Activated CD8-positive, alpha-beta memory T cell treated with anti-CD3 and anti-CD28 coated beads, Interleukin-2, amount 10 ng/mL, durations not matched to agents 7 days and 5 days (primary cell): ENCODE data around the gene MYDGF. TPM values are rescaled to one million over a fixed set of nuclear protein-coding genes. Genes with fewer than 3 reads are reported as not detected.

Experiments
- ATAC-seq: fragments of 150-1000 bp; cut with Tn5 transposase; one replicate; pipeline ENCODE4 v1.10.0; 2021; ENCODE audit warnings: moderate library complexity
- CTCF ChIA-PET: fragments of 350-600 bp; sonication (Branson Sonifier 250); formaldehyde crosslinking; loops from one replicate; lab custom pipeline; 2021; ENCODE audit warnings: antibody characterized with exemption; lab: Charles Lee
- DNase-seq: peaks from one replicate; pipeline ENCODE4 v3.0.0-alpha.2; 2020
- H3K27ac Mint-ChIP-seq: one replicate; pipeline ENCODE4 v1.8.0; 2021; ENCODE audit warnings: mild to moderate bottlenecking, mixed read lengths
- H3K27me3 Mint-ChIP-seq: one replicate; pipeline ENCODE4 v1.8.0; 2021; ENCODE audit warnings: mixed read lengths
- H3K36me3 Mint-ChIP-seq: one replicate; pipeline ENCODE4 v1.8.0; 2021; ENCODE audit warnings: mild to moderate bottlenecking, mixed read lengths
- H3K4me1 Mint-ChIP-seq: one replicate; pipeline ENCODE4 v1.8.0; 2021; ENCODE audit warnings: mixed read lengths
- H3K4me3 Mint-ChIP-seq: one replicate; pipeline ENCODE4 v1.8.0; 2021; ENCODE audit warnings: mild to moderate bottlenecking, moderate library complexity, mixed read lengths
- H3K9me3 Mint-ChIP-seq: one replicate; pipeline ENCODE4 v1.8.0; 2022; ENCODE audit warnings: low read depth, mixed read lengths
- total RNA-seq, 2 experiments: library from RNA; stranded (reverse); gene quantifications; one replicate each; pipeline ENCODE4 v1.2.3, GENCODE V29; 2021

MYDGF gene
- total RNA-seq, 2 experiments from 2014 or later, result 47.7 to 60.8 TPM

DNA sequence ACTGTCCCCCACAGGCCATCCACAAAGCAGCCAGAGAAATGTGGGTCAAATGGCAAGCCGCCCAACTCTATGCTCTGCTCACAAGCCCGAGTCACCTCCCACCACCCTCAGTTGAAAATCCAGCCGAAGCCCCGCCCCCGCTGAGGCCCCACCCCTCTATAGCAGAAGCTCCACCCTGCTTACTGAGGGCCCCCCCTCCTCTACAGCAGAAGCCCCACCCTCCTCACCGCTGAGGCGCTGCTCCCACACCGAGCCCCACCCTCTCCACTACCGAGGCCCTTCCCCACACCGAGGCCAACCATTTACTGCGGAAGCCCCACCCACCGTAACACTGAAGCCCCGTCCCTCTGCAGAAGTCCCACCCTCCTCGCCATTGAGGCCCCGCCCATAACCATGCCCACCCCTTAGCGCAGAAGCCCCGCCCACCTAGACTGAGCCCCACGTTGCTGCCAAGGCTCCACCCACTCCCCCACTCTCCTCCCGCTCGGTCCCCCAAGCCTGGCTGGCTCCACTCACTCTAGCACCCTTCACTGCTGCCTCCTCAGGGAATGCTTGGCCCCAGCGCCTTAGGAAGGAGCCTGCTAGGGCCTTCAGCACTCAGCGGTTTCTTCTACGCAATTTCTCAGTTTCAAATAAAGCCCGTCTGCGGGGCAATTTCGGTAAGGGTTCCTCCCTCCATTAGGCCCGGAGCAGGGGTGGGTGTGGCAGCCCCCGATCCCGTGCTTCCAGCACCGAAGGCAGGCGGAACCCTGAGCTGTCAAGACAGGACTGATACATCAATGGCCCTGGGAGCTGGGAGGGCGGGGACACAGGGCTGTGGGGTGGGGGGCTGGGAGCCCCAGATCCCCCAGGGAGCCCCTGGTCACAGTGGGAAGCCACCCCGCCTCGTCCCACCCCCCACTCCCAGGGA lies 9.0 kb upstream of the MYDGF start:
- Mint-ChIP-seq H3K4me3 (no peak overlapping the region), H3K9me3 (no peaks in the 10 kb centered on the region), H3K27me3 (no peaks in the 10 kb centered on the region), H3K4me1 (no peaks in the 10 kb centered on the region), H3K36me3 (peaks cover 12% of the 10 kb centered on the region), H3K27ac (no peak overlapping the region)
- ATAC-seq (peak; percentile 63), DNase-seq (no peak)
- CTCF ChIA-PET, result no interaction called here

DNA sequence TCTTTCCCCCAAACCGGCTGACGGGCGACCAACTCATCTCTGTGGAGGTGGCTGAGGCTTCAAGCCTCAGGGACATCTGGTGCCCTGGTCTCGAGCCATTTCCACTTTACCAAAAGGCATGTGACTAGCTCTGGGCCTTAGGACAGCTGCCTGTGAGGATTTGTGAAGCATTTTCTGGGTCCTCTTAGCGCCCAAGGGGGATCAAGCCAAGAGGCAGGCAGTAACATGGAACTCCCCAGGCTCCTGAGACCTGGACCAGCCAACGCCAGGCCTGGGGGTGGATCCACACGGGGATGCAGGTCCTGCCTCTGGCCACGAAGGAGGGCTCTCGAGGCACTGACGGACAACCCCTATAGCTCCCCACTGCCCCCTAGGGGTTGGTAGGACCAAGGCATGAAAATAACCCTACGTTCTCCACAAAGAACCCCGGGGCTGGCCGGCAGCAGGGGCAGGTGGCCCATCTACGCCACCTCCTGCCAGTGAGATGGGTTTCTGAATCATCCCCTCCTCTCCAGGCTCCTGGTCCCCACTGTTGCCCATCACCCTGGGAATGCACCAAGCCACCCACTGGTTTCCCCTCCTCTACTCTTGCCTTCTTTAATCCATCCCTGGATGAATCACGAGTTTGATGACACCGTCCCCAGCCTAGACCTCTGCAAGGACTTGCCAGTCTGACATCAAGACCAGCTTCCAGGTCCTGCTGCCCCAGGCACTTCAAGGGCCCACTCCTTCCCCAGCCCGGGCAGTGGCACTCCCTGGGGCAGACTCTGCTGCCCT lies 7.0 kb upstream of the MYDGF start:
- H3K27ac Mint-ChIP-seq, result no peak overlapping the region
- H3K4me3 Mint-ChIP-seq, result no peak overlapping the region
- peaks cover 10% of the 10 kb centered on the region for H3K36me3 Mint-ChIP-seq

DNA sequence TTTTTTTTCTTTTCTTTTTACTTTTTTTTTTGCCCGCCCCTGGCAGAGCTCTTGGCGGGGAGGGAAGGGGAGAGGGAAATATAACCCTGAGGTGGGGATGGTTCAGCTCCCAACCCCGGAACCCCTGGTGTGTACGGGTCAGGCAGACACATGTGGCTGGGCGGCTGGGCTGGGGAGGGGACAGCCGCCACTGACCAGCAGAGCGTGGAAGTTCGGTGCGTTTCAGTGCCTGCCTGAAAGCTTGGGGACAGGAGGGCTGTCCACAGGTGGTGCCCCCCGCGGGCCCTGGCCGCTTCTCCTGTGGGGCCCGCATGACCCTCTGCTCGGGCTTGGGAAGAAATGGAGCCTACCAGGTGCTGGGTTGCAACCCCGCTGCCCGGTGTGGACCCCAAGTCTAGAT lies 5.2 kb upstream of the MYDGF start:
- ATAC-seq (no peak), DNase-seq (no peak)
- H3K4me3 Mint-ChIP-seq, result no peak overlapping the region
- no peaks in the 10 kb centered on the region for H3K27me3 Mint-ChIP-seq
- H3K27ac Mint-ChIP-seq, result no peak overlapping the region
- H3K36me3 Mint-ChIP-seq, result peaks cover 8% of the 10 kb centered on the region
- no peaks in the 10 kb centered on the region for H3K4me1 Mint-ChIP-seq
- H3K9me3 Mint-ChIP-seq, result no peaks in the 10 kb centered on the region
- CTCF ChIA-PET, result no interaction called here

More for the DNA sequence above, 7.0 kb upstream of the MYDGF start:
- CTCF ChIA-PET, result interaction anchor here (1.3 to 2.2 kb wide), 2 partner anchors 12 to 41 kb away, joined by 3 to 7 read pairs; no protein-coding TSS in a partner anchor
- DNase-seq, result no peak
- Mint-ChIP-seq H3K27me3 (no peaks in the 10 kb centered on the region), H3K4me1 (no peaks in the 10 kb centered on the region), H3K9me3 (no peaks in the 10 kb centered on the region)
- no peak for ATAC-seq

DNA sequence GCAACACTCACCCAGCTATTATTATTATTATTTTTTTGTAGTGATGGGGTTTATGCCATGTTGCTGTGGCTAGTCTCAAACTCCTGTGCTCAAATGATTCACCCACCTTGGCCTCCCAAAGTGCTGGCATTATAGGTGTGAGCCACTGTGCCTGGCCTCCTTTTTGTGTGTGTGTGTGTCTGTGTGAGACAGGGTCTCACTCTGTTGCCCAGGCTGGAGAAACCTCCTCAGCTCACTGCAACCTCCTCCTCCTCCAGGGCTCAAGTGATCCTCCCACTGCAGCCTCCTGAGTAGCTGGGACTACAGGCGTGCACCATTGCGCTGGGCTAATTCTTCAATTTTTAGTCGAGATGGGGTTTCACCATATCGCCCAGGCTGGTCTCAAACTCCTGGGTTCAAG lies 3.6 kb upstream of the MYDGF start:
- peaks cover 9% of the 10 kb centered on the region for H3K4me1 Mint-ChIP-seq
- no peak overlapping the region for H3K4me3 Mint-ChIP-seq
- no peaks in the 10 kb centered on the region for H3K9me3 Mint-ChIP-seq
- peaks cover 11% of the 10 kb centered on the region for H3K36me3 Mint-ChIP-seq
- no peak for ATAC-seq
- H3K27me3 Mint-ChIP-seq, result no peaks in the 10 kb centered on the region
- CTCF ChIA-PET, result interaction anchor here (0.8 kb wide), 1 partner anchor 41 kb away, joined by 3 read pairs; no protein-coding TSS in a partner anchor
- no peak for DNase-seq
- no peak overlapping the region for H3K27ac Mint-ChIP-seq

DNA sequence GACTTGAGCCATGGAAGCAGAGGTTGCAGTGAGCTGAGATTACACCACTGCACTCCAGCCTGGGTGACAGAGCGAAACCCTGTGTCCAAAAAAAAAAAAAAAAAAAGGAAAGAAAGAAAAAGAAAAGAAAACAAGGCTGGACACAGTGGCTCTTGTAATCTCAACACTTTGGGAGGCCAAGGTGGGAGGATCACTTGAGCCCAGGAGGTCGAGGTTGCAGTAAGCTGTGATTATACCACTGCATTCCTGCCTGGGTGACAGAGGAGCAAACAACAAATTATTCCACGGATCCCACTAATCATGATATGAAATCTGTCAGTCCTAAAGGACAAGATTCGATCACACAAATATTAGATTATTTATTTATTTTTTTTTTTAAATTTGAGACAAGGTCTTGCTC lies 3.1 kb upstream of the MYDGF start:
- Mint-ChIP-seq H3K27ac (no peak overlapping the region), H3K4me3 (no peak overlapping the region), H3K36me3 (peaks cover 13% of the 10 kb centered on the region), H3K4me1 (peaks cover 14% of the 10 kb centered on the region), H3K9me3 (no peaks in the 10 kb centered on the region), H3K27me3 (no peaks in the 10 kb centered on the region)
- DNase-seq, result no peak
- ATAC-seq, result no peak
- CTCF ChIA-PET, result interaction anchor here (0.8 to 0.9 kb wide), 2 partner anchors 40 to 68 kb away, joined by 3 to 4 read pairs; no protein-coding TSS in a partner anchor

DNA sequence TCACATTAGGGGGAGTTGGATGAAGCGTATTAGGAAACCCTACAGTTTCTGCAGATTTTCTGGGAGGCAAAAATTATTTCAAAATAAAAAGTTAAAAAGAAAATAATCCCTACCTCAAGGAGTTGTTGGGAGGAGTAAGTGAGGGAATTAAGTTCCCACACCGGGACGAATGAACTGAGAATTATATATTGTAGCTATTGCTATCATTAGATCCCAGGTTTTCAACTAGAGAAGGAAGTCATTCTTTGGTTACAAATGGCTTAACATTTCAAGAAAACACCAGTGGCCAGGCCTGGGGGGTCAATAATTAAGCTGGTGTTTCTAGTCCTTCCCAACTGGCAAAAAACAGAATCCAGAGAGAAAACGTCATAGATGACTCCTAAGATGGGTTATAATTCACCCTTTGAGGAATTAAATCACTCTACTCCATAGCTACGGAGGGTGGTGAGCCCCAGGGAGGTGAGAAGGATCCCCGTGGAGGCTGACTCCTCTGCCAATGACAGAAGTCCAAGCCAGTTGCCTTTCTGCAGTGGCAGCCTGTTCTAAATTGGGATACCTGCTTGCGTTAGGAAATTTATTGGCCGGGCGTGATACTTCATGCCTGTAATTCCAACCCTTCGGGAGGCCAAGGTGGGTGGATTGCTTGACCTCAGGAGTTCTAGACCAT lies 1.2 kb upstream of the MYDGF start:
- Mint-ChIP-seq H3K4me3 (peak overlapping the region; percentile 4), H3K27ac (no peak overlapping the region), H3K36me3 (peaks cover 15% of the 10 kb centered on the region), H3K27me3 (no peaks in the 10 kb centered on the region), H3K4me1 (peaks cover 16% of the 10 kb centered on the region), H3K9me3 (no peaks in the 10 kb centered on the region)
- CTCF ChIA-PET, result interaction anchor here (0.6 to 1.4 kb wide), 2 partner anchors 120 to 938 kb away, joined by 4 read pairs; partner anchors contain the start of gene FEM1A
- DNase-seq (no peak), ATAC-seq (no peak)

DNA sequence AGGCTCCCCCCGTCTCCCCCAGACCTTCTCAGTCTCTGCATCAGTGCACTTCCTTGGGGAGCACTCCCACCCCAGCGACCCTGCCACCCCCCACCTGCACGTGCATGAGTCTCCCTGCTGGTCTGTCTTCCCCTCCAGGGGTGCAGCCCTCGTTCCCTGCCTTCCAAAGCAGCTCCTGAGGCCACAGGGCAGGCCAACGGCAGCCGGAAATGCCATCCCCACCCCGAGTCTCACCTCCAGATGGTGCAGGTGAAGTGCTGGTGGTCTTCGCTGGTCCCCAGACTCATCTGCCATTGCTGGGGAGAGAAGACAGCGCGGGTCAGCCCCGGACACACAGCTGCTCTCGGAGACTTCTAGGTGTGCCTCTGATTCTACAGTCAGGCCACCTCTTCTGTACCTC lies 5.5 kb downstream of the MYDGF start:
- CTCF ChIA-PET, result no interaction called here
- H3K9me3 Mint-ChIP-seq, result no peaks in the 10 kb centered on the region
- DNase-seq (no peak), ATAC-seq (no peak)
- H3K4me1 Mint-ChIP-seq, result peaks cover 27% of the 10 kb centered on the region
- H3K27me3 Mint-ChIP-seq, result no peaks in the 10 kb centered on the region
- peaks cover 24% of the 10 kb centered on the region for H3K36me3 Mint-ChIP-seq
- no peak overlapping the region for H3K27ac Mint-ChIP-seq
- H3K4me3 Mint-ChIP-seq, result no peak overlapping the region

DNA sequence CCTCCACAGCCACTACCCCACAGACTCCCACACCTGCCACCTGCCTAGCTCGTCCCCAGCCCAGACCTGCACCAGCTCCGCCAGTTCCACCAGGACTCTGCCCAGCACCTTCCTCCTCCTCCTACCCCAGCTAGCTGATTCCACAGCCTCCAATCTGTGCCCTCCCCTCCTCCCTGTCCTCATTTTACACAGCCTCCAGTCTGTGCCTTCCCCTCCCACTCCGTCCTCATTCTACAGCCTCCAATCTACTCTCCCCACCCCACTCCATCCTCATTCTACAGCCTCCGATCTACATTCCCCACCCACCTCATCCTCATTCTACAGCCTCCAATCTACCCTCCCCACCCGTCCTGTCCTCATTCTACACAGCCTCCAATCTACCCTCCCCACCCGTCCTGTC lies 7.3 kb downstream of the MYDGF start:
- CTCF ChIA-PET, result no interaction called here
- Mint-ChIP-seq H3K27me3 (no peaks in the 10 kb centered on the region), H3K4me1 (peaks cover 12% of the 10 kb centered on the region), H3K27ac (no peak overlapping the region), H3K9me3 (no peaks in the 10 kb centered on the region), H3K4me3 (no peak overlapping the region), H3K36me3 (peaks cover 19% of the 10 kb centered on the region)
- ATAC-seq (no peak), DNase-seq (no peak)

DNA sequence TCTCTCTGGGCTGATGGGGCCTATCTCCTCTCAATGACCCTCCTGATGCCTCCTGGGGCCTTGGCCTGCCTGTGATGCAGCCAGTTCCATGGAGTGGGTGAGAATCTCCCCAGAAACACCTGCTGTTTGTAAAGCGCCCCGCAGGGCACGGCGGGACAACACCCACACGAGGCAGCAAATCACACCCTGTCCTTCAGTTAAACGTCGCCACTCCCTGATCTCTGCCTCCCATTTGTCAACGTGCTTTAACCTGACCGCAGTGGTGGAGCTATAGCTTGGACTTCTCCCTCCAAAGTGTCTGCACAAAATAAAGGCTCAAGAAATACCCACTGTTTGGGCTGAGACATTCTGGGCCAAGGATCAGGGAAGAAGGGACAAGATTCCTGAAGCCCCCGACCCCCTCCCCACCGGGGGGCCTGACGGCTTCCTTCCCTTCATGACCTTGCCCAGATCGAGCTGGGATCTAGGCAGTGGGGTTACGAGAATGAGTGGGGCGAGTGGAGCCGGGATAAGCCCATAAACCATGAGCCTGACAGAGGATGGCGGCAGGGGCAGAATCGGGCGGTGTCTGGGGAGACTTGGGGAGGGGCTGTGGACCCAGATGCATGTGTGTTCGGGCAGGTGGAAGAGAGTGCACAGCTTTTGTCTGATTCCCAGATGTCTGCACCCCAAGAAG lies 8.0 kb downstream of the MYDGF start:
- Mint-ChIP-seq H3K4me3 (no peak overlapping the region), H3K27me3 (no peaks in the 10 kb centered on the region), H3K27ac (no peak overlapping the region), H3K4me1 (peaks cover 12% of the 10 kb centered on the region), H3K36me3 (peaks cover 19% of the 10 kb centered on the region), H3K9me3 (no peaks in the 10 kb centered on the region)
- CTCF ChIA-PET, result no interaction called here
- DNase-seq (no peak), ATAC-seq (no peak)

DNA sequence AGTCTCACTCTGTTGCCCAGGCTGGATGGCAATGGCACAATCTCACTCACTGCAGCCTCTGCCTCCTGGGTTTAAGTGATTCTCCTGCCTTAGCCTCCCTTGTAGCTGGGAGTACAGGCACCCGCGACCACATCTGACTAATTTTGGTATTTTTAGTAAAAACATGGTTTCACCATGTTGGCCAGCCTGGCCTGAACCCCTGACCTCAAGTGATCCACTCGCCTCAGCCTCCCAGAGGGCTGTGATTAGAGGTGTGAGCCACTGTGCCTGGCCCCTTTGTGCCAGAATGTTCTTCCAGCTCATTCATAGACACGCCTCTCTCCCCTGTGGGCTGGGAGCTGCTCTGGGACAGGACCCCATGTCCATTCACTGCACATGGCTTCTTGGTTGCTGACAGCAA lies 9.1 kb downstream of the MYDGF start:
- Mint-ChIP-seq H3K27ac (peak overlapping the region; percentile 62), H3K4me1 (peaks cover 14% of the 10 kb centered on the region), H3K27me3 (no peaks in the 10 kb centered on the region), H3K36me3 (peaks cover 16% of the 10 kb centered on the region), H3K4me3 (no peak overlapping the region), H3K9me3 (no peaks in the 10 kb centered on the region)
- ATAC-seq (no peak), DNase-seq (no peak)
- CTCF ChIA-PET, result no interaction called here

DNA sequence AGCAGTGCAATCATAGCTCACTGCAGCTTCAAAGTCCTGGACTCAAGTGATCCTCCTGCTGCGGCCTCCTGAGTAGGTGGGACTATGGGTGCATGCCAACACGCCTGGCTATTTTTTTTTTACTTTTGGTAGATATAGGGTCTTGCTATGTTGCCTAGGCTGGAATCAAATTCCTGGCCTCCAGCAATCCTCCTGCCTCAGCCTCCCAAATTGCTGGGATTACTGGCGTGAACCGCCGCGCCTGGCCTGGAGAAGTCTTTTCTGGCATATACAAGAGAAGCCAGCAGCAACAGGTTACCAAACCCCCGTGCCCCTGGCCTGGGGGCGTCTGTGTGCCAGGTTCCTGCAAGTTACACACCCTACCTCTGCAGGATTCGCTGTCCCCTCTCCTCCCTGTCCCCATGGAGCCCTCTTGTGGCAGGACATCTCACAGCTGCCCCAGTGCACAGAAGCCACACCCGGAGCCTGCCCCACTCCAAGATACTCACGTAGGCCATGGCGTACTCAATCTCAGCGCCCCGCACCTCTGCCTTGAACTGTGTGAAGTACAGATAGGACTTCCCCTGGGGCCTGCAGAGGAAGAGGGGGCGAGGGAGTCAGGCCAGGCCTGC lies 9.9 kb downstream of the MYDGF start:
- Mint-ChIP-seq H3K4me3 (no peak overlapping the region), H3K36me3 (peaks cover 13% of the 10 kb centered on the region), H3K27me3 (no peaks in the 10 kb centered on the region), H3K4me1 (peaks cover 11% of the 10 kb centered on the region), H3K27ac (no peak overlapping the region), H3K9me3 (no peaks in the 10 kb centered on the region)
- no peak for DNase-seq
- peak; percentile 48 for ATAC-seq
- CTCF ChIA-PET, result interaction anchor here (1.7 kb wide), 1 partner anchor 24 kb away, joined by 6 read pairs; no protein-coding TSS in a partner anchor

DNA sequence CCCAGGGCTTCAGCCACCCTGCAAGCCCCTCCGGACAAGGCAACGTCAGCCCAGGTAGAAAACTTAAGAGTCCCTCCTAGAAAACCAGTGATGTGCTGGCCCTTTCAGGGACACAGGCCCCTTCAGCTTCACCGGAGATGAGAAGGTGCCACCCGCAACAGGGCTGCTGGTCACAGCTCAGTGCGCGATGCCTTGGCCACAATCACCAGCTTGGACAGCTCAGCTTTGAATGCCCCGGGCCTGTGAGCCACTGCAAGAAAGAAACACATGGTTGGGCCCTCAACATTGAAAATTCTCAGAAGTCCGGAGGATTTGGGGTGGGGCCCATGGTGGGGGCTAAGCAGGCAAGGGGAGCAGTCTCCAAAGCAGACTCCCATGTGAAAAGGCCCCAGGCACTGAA lies 12.3 kb downstream of the MYDGF start:
- Mint-ChIP-seq H3K27ac (no peak overlapping the region), H3K4me3 (no peak overlapping the region), H3K9me3 (no peaks in the 10 kb centered on the region), H3K36me3 (peaks cover 13% of the 10 kb centered on the region), H3K27me3 (no peaks in the 10 kb centered on the region), H3K4me1 (peaks cover 11% of the 10 kb centered on the region)
- CTCF ChIA-PET, result interaction anchor here (1.2 to 1.5 kb wide), 2 partner anchors 18 to 25 kb away, joined by 3 to 4 read pairs; no protein-coding TSS in a partner anchor
- no peak for DNase-seq
- ATAC-seq, result no peak
